ENCODE results near the gene SLC38A10. TPM values are rescaled to one million over a fixed set of nuclear protein-coding genes. Genes with fewer than 3 reads are reported as not detected.

Gene SLC38A10
- total and polyA plus RNA-seq, 10 of the 15 experiments (the other 5 are each of a cell fraction or from before 2014, with no cell fraction given): 0.52 to 67.9 (median 22.1) TPM

DNA sequence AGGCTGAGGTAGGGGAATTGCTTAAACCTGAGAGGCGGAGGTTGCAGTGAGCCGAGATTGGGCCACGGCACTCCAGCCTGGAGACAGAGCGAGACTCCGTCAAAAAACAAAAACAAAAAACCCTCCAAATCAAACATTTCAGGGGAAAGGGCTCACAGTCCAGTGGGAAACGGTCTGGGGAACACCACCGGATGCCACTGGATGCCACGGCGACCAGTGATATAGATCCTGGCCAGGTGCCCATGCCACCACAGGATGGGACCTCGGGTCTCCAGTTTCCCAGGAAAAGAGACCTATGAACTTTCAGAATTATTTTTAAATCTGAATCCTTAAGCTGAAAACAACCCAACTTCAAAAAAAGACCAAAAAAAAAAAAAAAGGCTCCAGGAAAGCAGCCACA lies 84.6 kb downstream of the SLC38A10 start (continued):
- TF ChIP-seq ZNF384 (IDR thresholded peaks at IDR 0.05; ENCODE audit: borderline replicate concordance, low read depth, low read length) (no peak), SIN3A (IDR thresholded peaks at IDR 0.05; ENCODE audit: low read depth, low read length) (no peak)

DNA sequence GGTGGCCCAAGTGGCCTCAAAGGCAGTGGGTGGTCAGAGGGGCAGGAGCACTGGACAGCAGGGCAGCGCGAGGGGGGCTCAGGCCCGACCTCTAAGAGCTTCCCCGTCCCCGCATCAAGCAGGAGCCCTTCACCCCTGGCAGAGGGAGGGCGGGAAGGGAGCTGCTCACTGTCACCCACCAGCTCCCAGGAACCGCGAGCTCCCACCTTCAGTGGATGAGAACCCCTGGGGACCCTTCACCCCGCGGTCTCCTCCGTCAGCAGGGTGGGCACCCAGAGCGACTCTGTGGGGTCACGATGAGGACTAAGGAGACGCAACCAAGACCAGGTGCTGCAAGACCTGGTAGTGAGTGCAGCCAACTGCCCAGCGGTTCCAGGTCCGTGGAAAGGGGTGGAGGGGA lies 86.0 kb downstream of the SLC38A10 start:
- in situ Hi-C loops (cut with MboI) (no loop called here), intact Hi-C loops (cut with micrococcal nuclease; ENCODE audit: unreplicated experiment) (no loop called here)
- RAD21 ChIA-PET (ENCODE audit: unreplicated experiment): no interaction called here
- Histone ChIP-seq H3K79me2 (ENCODE audit: control insufficient read depth, insufficient read depth, low read length) (no peaks in the 10 kb centered on the region), H2AFZ (ENCODE audit: control insufficient read depth, low read depth, low read length) (no peak overlapping the region), H3K36me3 (ENCODE audit: control insufficient read depth in 2 of 2, insufficient read depth in 2 of 2, low read length in 1 of 2) (peaks cover 0 to 12% of the 10 kb centered on the region in 2 experiments; a peak in 2 of 4 replicates), H3K4me1 (ENCODE audit: control insufficient read depth, insufficient read depth, low read length) (no peaks in the 10 kb centered on the region), H4K20me1 (ENCODE audit: control insufficient read depth, insufficient read depth) (no peaks in the 10 kb centered on the region), H3K9me3 (replicated peaks; ENCODE audit: control insufficient read depth, insufficient read depth, low read length) (no peaks in the 10 kb centered on the region), H3K9ac (ENCODE audit: control insufficient read depth, insufficient read depth, low read length) (no peak overlapping the region), H3K4me2 (ENCODE audit: control insufficient read depth, insufficient read depth) (no peak overlapping the region), H3K4me3 (no peak overlapping the region), H3K27me3 (replicated peaks in 1 of 2; ENCODE audit: control insufficient read depth in 2 of 2, insufficient read depth in 2 of 2, low read length in 1 of 2) (no peaks in the 10 kb centered on the region), H3K27ac (ENCODE audit: control insufficient read depth, insufficient read depth) (no peak overlapping the region)
- BruUV-seq (replicated peaks): no TSS peak
- ATAC-seq: no peak
- CTCF ChIA-PET: no interaction called here
- POLR2A ChIA-PET: no interaction called here
- DNase-seq (ENCODE audit: low read depth, low spot score): no peak
- TF ChIP-seq, protein P1, sequence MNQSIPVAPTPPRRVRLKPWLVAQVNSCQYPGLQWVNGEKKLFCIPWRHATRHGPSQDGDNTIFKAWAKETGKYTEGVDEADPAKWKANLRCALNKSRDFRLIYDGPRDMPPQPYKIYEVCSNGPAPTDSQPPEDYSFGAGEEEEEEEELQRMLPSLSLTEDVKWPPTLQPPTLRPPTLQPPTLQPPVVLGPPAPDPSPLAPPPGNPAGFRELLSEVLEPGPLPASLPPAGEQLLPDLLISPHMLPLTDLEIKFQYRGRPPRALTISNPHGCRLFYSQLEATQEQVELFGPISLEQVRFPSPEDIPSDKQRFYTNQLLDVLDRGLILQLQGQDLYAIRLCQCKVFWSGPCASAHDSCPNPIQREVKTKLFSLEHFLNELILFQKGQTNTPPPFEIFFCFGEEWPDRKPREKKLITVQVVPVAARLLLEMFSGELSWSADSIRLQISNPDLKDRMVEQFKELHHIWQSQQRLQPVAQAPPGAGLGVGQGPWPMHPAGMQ (IDR thresholded peaks at IDR 0.05; ENCODE audit: borderline replicate concordance): no peak
- TF ChIP-seq, protein P2, sequence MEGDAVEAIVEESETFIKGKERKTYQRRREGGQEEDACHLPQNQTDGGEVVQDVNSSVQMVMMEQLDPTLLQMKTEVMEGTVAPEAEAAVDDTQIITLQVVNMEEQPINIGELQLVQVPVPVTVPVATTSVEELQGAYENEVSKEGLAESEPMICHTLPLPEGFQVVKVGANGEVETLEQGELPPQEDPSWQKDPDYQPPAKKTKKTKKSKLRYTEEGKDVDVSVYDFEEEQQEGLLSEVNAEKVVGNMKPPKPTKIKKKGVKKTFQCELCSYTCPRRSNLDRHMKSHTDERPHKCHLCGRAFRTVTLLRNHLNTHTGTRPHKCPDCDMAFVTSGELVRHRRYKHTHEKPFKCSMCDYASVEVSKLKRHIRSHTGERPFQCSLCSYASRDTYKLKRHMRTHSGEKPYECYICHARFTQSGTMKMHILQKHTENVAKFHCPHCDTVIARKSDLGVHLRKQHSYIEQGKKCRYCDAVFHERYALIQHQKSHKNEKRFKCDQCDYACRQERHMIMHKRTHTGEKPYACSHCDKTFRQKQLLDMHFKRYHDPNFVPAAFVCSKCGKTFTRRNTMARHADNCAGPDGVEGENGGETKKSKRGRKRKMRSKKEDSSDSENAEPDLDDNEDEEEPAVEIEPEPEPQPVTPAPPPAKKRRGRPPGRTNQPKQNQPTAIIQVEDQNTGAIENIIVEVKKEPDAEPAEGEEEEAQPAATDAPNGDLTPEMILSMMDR (IDR thresholded peaks at IDR 0.05 in 2 of 3, conservative IDR thresholded peaks at IDR 0.05 in 1 of 3; ENCODE audit: control insufficient read depth in 2 of 3, extremely low read depth in 1 of 3, insufficient read depth in 1 of 3, low read depth in 3 of 3, low read length in 3 of 3): no peak
- TF ChIP-seq ZZZ3 (IDR thresholded peaks at IDR 0.05; ENCODE audit: control insufficient read depth, insufficient read length, low read depth) (no peak), NBN (IDR thresholded peaks at IDR 0.05) (no peak), POLR2AphosphoS2 (IDR thresholded peaks at IDR 0.05; ENCODE audit: low read depth, low read length) (no peak), SIX5 (IDR thresholded peaks at IDR 0.05; ENCODE audit: low read depth, low read length, severe bottlenecking) (no peak), RAD21 (IDR thresholded peaks at IDR 0.05; ENCODE audit: insufficient read depth, low read depth, low read length) (no peak), HCFC1 (IDR thresholded peaks at IDR 0.05; ENCODE audit: low read length) (no peak)
- TF ChIP-seq, protein P3, sequence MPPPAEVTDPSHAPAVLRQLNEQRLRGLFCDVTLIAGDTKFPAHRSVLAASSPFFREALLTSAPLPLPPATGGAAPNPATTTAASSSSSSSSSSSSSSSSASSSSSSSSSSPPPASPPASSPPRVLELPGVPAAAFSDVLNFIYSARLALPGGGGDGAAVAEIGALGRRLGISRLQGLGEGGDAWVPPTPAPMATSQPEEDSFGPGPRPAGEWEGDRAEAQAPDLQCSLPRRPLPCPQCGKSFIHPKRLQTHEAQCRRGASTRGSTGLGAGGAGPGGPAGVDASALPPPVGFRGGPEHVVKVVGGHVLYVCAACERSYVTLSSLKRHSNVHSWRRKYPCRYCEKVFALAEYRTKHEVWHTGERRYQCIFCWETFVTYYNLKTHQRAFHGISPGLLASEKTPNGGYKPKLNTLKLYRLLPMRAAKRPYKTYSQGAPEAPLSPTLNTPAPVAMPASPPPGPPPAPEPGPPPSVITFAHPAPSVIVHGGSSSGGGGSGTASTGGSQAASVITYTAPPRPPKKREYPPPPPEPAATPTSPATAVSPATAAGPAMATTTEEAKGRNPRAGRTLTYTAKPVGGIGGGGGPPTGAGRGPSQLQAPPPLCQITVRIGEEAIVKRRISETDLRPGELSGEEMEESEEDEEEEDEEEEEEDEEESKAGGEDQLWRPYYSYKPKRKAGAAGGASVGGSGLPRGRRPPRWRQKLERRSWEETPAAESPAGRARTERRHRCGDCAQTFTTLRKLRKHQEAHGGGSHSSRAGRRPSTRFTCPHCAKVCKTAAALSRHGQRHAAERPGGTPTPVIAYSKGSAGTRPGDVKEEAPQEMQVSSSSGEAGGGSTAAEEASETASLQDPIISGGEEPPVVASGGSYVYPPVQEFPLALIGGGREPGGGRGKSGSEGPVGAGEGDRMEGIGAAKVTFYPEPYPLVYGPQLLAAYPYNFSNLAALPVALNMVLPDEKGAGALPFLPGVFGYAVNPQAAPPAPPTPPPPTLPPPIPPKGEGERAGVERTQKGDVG (CRISPR knock-in tag; IDR thresholded peaks at IDR 0.05): no peak
- TF ChIP-seq, protein P4, sequence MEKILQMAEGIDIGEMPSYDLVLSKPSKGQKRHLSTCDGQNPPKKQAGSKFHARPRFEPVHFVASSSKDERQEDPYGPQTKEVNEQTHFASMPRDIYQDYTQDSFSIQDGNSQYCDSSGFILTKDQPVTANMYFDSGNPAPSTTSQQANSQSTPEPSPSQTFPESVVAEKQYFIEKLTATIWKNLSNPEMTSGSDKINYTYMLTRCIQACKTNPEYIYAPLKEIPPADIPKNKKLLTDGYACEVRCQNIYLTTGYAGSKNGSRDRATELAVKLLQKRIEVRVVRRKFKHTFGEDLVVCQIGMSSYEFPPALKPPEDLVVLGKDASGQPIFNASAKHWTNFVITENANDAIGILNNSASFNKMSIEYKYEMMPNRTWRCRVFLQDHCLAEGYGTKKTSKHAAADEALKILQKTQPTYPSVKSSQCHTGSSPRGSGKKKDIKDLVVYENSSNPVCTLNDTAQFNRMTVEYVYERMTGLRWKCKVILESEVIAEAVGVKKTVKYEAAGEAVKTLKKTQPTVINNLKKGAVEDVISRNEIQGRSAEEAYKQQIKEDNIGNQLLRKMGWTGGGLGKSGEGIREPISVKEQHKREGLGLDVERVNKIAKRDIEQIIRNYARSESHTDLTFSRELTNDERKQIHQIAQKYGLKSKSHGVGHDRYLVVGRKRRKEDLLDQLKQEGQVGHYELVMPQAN (conservative IDR thresholded peaks at IDR 0.05): no peak
- TF ChIP-seq, protein P5, sequence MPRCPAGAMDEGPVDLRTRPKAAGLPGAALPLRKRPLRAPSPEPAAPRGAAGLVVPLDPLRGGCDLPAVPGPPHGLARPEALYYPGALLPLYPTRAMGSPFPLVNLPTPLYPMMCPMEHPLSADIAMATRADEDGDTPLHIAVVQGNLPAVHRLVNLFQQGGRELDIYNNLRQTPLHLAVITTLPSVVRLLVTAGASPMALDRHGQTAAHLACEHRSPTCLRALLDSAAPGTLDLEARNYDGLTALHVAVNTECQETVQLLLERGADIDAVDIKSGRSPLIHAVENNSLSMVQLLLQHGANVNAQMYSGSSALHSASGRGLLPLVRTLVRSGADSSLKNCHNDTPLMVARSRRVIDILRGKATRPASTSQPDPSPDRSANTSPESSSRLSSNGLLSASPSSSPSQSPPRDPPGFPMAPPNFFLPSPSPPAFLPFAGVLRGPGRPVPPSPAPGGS (IDR thresholded peaks at IDR 0.05; ENCODE audit: borderline replicate concordance, insufficient read depth, low read depth, low read length, poor library complexity, severe bottlenecking): no peak
- 92% methylated on average over 12 of the region's 16 CpGs for WGBS (ENCODE audit: insufficient coverage, insufficient replicate concordance, low lambda C conversion rate, missing lambda C conversion rate)
- SMC1A ChIA-PET (ENCODE audit: uncharacterized antibody, unreplicated experiment): no interaction called here
- no peak for FAIRE-seq
